CD4-positive, alpha-beta T cell treated with Interleukin-15 for 1 hour (primary cell): ENCODE measurements around the gene TAS1R2.

Experiments used
- DNase-seq: peaks from one replicate; pipeline ENCODE4 v3.0.0-alpha.2; 2020

TAS1R2 gene

GRCh38 chr1:18796950-18797349 is 62.5 kb downstream of the TAS1R2 start:
- no peak for DNase-seq

DNA sequence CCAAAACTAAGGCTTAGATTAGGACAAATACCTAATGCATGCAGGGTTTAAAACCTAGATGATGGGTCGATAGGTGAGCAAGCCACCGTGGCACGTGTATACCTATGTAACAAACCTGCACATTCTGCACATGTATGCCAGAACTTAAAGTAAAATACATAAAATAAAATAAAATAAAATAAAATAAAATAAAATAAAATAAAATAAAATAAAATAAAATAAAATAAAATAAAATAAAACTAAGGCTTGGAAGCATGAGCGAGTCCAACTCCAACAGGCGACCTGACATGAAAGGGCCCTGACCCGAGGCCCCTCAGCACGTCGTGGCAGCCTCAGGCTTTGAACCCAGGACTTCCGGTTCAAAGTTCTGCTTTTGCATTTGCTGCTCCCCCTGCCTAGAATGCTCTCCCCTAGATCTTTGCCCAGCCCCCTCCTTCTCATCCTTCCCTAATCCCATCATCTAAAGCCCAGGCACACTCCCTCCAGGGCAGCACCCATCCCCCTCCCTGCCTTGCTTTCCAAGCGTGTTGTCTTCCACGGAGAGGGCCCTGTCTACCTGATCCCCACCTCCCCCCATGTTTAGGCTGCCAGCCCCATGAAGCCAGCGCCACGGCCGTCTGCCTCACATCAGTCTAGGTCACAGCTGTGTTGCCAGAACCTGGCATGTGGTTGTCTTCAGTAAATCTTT is 64.3 kb downstream of the TAS1R2 start:
- DNase-seq = no peak

DNA sequence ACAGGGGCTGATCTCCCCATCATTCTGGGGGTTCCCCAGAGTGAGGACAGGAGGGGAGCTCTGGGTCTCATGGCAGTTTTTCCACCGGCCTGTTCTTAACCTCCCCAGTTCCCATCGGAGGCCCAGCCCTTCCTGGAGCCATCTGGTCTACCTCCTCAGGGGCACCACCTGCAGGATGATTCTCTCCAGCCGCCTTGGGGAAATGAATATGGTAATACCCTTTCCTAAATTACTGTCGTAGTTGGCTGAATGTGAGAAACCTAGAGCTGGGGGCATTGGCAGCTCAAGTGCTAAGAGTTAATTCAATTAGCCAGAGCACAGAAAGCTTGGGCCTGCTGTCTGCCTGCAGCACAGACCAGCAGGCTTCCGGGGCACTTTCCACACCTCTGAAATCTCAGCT is 64.9 kb downstream of the TAS1R2 start:
- no peak for DNase-seq

GRCh38 chr1:18794051-18794450 is 65.4 kb downstream of the TAS1R2 start:
- DNase-seq = no peak

GRCh38 chr1:18793164-18793563 is 66.3 kb downstream of the TAS1R2 start:
- no peak for DNase-seq

DNA sequence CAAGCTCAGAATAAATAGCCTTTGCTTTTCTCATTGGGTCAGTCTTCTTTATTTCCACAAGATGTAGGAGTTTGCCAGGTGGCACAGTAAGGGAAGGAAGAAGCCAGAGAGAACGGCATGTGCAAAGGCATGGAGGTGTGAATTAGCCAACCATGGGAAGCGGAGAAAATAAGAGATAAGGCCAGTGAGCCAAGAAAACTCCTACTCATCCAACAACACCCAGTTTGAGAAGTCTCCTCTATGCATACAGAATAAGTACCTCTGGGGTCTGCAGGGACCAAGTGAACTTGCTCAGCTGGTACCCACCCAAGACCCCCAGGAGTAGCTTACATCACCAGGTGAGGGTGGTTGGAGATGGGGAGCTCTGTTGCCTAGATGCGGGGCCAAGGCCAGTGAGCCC is 66.7 kb downstream of the TAS1R2 start:
- DNase-seq = no peak
